Measurements from ENCODE around the gene YPEL2.
A peak's percentile ranks its signal among the peaks of the same experiment; 100 is the strongest.

Gene YPEL2

DNA sequence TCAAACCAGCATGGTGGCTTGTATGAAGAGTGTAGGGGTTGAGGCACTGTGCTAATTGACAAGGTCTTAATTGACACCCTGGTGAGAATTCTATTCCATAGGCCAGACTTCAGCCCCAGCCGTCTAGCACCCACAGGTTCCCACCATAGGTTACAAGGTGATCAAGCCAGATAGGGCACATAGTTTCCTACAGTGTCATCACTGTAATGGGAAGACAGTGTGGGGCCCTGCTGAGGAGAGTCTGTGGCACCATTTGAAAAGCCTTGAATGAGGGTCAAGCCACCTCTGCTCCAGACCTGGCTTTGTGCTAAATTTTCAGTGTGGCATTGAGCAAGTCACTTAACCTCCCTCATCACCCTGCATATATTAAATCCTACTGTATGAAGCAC, 36.2 kb downstream of the YPEL2 start:
- TF ChIP-seq, protein P1, sequence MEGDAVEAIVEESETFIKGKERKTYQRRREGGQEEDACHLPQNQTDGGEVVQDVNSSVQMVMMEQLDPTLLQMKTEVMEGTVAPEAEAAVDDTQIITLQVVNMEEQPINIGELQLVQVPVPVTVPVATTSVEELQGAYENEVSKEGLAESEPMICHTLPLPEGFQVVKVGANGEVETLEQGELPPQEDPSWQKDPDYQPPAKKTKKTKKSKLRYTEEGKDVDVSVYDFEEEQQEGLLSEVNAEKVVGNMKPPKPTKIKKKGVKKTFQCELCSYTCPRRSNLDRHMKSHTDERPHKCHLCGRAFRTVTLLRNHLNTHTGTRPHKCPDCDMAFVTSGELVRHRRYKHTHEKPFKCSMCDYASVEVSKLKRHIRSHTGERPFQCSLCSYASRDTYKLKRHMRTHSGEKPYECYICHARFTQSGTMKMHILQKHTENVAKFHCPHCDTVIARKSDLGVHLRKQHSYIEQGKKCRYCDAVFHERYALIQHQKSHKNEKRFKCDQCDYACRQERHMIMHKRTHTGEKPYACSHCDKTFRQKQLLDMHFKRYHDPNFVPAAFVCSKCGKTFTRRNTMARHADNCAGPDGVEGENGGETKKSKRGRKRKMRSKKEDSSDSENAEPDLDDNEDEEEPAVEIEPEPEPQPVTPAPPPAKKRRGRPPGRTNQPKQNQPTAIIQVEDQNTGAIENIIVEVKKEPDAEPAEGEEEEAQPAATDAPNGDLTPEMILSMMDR (IDR thresholded peaks at IDR 0.05), result no peak
- no peak for TF ChIP-seq ZFX (IDR thresholded peaks at IDR 0.05; ENCODE audit: borderline replicate concordance)
- H3K27ac ChIP-seq, result peak overlapping the region; percentile 81

DNA sequence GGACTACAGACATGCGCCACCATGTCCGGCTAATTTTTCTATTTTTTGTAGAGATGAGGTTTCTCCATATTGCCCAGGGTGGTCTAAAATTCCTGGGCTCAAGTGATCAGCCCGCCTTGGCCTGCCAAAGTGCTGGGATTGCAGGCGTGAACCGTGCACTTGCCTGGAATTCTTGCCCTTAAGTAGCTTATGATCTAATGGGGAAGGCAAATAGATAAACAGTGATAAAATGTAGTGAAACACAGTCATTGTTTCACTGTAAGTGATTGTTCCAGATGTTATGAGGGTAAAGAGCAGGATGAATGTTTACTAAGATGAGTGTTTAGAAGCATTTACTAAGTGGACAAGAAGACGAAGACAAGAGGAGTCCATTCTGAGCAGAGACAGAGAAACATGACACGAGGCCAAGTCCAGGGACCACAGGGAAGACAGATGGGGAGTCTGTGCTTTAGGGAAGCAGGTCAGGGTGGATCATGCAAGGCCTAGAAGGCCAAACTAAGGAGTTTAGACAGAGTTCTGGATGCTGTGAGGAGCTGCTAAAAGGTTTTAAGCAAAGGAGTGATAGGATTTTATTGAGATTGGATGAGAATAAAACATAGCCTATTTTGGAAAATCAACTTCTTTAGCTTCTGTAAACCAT, 36.9 kb downstream of the YPEL2 start:
- peak overlapping the region; percentile 81 for H3K27ac ChIP-seq

DNA sequence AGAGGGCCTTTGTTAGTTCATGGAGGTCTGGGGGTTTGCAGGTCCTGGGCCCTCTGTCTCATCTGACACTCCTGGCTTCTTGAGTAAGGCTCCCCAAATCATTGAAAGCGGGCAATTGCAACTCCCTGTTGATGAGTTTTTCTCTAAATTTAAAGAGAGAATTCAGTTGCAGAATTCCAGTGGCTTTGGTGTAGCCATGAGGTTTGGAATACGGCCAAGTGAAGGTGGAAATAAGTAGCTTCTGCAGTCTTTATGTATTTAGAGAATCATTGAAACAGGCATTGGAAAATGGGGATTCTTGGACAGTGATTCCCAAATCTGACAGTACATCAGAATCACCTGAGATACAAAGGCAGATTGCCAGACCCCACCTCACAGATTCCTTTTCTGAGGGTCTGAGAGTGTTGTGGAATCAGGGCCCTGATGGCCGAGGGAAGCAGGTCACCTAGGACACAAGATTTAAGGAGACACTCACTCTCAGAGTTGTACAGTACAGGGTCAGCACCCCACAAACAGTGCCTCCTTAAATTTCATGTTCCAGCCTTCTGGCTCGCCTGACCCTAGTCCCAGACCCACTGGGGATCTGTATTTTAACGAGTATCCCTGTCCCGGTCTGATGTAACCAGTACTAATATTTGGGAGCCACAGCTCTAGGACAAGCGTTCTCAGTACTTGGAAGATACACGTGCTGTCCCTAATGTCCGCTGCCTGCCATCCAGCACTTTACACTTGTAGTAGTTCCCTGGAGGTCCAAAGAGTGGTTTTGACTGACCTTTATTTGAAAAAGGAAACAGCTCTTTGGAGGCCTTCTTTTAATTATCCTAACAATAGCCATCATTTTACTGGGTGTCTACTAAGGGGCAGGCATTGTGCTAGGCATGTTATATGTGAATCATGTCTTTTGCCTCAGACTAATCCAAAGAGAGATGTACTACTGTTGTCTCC, 37.8 kb downstream of the YPEL2 start:
- no peak for TF ChIP-seq ZFX (IDR thresholded peaks at IDR 0.05; ENCODE audit: borderline replicate concordance)
- no peak overlapping the region for H3K27ac ChIP-seq

More for the DNA sequence above, 36.9 kb downstream of the YPEL2 start:
- TF ChIP-seq, protein P1 (IDR thresholded peaks at IDR 0.05), result no peak
- no peak for TF ChIP-seq ZFX (IDR thresholded peaks at IDR 0.05; ENCODE audit: borderline replicate concordance)

DNA sequence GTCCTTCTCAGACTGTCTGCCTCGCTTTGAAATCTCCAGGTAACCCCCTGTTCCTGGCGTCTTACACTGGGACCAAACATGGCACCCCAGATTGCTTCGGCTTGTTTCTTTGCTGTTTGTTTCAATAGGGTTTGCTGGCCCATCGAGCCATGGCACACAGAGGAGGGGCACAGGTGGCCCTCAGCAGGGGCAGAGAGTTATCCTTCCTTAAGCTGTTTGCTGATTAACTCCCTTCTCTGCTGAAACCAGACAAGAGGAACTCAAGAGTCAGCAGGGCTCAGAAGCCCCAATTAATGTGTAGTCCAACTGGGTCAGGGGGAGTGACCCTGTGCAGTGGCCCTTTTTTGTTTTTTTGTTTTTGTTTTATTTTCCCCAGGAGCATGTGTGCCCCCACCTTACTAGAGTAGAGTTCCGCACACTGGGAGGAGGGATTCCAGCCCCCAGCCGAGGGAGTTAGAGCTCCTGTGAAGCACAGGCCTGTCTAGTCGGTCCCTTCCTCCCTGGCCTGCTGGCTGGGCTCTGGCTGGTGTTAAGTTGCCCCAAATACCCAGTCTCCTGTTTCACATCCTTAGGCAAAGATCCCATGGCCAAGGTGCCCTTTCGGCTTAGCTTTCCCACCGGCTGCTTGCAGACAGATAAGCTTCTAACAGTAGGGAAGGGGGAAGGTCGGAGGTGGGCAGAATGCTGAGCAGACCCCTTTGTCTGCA, 39.3 kb downstream of the YPEL2 start:
- peak overlapping the region; percentile 96 for H3K27ac ChIP-seq
- TF ChIP-seq, protein P1 (IDR thresholded peaks at IDR 0.05), result no peak
- no peak for TF ChIP-seq ZFX (IDR thresholded peaks at IDR 0.05; ENCODE audit: borderline replicate concordance)

DNA sequence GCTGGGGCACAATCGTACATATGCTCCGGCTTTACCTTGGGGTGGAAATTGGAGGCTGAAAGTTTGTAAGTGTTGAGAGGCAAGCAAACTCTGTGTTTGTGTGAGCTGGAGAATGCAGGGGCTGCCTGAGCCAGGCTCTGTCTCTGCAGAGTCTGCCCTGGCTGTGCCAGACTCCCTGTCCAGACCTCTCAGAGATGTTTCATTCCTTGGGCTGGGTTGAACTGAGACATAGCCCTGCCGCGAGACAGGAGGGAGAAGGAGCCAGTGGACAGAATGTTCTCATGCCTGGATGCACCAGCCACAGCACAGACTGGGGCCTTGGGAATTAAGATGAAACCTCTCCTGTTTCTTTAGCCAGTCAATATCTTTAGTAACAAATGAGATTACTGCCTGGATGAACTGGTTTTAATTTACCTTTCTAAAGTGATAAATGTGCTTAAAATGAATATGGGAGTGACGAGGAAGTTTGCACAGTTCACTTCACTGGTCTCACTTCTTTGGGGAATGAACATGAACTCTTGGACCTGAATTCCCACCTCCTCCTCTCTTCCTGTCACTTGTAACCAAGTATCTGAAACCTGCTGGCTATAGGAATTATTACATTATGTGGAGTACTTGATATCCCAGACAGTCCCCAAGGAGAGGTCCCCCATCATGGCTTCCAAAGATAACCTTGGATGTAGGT, 40.1 kb downstream of the YPEL2 start:
- peak overlapping the region; percentile 96 for H3K27ac ChIP-seq
- TF ChIP-seq ZFX (IDR thresholded peaks at IDR 0.05; ENCODE audit: borderline replicate concordance), result no peak
- TF ChIP-seq, protein P1 (IDR thresholded peaks at IDR 0.05), result no peak

DNA sequence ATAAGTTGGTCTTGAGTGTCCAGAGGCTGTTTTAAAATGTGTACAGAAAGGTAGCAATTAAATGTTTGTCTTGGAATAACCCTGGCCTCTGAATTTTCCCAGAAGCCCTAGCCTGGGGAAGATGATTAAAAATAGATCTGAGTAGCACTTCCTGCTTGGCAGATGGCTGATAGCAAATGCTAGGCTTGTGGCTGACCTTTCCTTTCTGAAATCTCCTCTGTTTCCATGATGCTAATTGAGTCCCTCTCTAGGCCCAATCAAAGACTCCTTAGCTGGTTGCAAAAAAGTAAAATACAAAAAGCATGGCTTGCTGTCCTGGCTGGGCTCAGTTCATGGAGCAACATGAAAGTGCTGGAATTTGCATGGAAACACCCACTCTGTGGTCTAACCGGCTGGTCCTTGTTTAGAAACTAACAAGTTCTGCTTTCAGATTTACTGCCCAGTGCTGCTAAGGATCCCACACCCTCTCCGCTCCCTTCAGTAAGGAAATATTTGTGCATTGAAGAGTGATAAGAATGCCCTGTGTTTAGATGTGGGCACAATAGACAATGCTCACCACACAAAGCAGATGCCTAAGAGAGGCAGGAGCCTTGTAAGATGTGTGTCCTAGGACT, 40.8 kb downstream of the YPEL2 start:
- H3K27ac ChIP-seq, result peak overlapping the region; percentile 96
- no peak for TF ChIP-seq ZFX (IDR thresholded peaks at IDR 0.05; ENCODE audit: borderline replicate concordance)
- TF ChIP-seq, protein P1 (IDR thresholded peaks at IDR 0.05), result no peak
